ENCODE data around the gene RAB37.

The RAB37 gene
- total RNA-seq = 0 to 6.2 (median 0.21) reads per million in 17 experiments

- peak; percentile 52 to 83 (median 74) for DNase-seq
Measured at GRCh38 chr17:74736513-74737298, at the start of gene RAB37. TSS of gene RAB37 (plus strand) at chr17:74737256. CDS start at chr17:74737273, 17 bp downstream.

GRCh38 chr17:74687886-74688285 is 49.2 kb upstream of the RAB37 start:
- DNase-seq = no peak

GRCh38 chr17:74690409-74690825 is 46.6 kb upstream of the RAB37 start:
- peak; percentile 93 to 98 (median 95) for DNase-seq

GRCh38 chr17:74691151-74691550 is 45.9 kb upstream of the RAB37 start:
- no peak for DNase-seq

- DNase-seq = no peak
Measured at GRCh38 chr17:74694081-74694480, 43.0 kb upstream of the RAB37 start.

GRCh38 chr17:74695629-74696028 is 41.4 kb upstream of the RAB37 start:
- no peak for DNase-seq

GRCh38 chr17:74697515-74697914 is 39.5 kb upstream of the RAB37 start:
- DNase-seq = peak; percentile 83 to 88 (median 86)

GRCh38 chr17:74698069-74698468 is 39.0 kb upstream of the RAB37 start:
- no peak for DNase-seq

- DNase-seq = no peak
Measured at GRCh38 chr17:74699236-74699635, 37.8 kb upstream of the RAB37 start.

- peak; percentile 89 to 96 (median 92) for DNase-seq
Measured at GRCh38 chr17:74702116-74702871, 34.8 kb upstream of the RAB37 start.

GRCh38 chr17:74703311-74703710 is 33.7 kb upstream of the RAB37 start:
- peak; percentile 71 to 89 (median 80) for DNase-seq

- DNase-seq = no peak
Measured at GRCh38 chr17:74704544-74704943, 32.5 kb upstream of the RAB37 start.

- DNase-seq = peak in 3 of 4 experiments; percentile 29 to 53 (median 38)
Measured at GRCh38 chr17:74711058-74711824, 25.8 kb upstream of the RAB37 start.

- peak in 1 of 4 experiments; percentile 46 for DNase-seq
Measured at GRCh38 chr17:74712301-74712700, 24.8 kb upstream of the RAB37 start.

GRCh38 chr17:74712756-74713155 is 24.3 kb upstream of the RAB37 start, which contains the start of gene CD300LF:
TSS of gene CD300LF (minus strand) at chr17:74712923. CDS start at chr17:74712866, 57 bp downstream.
- DNase-seq = peak; percentile 88 to 94 (median 92)

- peak; percentile 74 to 91 (median 84) for DNase-seq
Measured at GRCh38 chr17:74713171-74713755, 23.8 kb upstream of the RAB37 start.

GRCh38 chr17:74715144-74715543 is 21.9 kb upstream of the RAB37 start:
- DNase-seq = peak in 1 of 4 experiments; percentile 23

- DNase-seq = no peak
Measured at GRCh38 chr17:74720506-74720905, 16.6 kb upstream of the RAB37 start.

- DNase-seq = no peak
Measured at GRCh38 chr17:74722782-74723181, 14.3 kb upstream of the RAB37 start.

- DNase-seq = no peak
Measured at GRCh38 chr17:74723891-74724290, 13.2 kb upstream of the RAB37 start.

GRCh38 chr17:74725111-74725510 is 11.9 kb upstream of the RAB37 start:
- no peak for DNase-seq

- DNase-seq = no peak
Measured at GRCh38 chr17:74728033-74728701, 8.9 kb upstream of the RAB37 start.
